K562 (cell line): Measurements from ENCODE around the gene ZNF48. TPM values are rescaled to one million over a fixed set of nuclear protein-coding genes. Genes with fewer than 3 reads are reported as not detected.

ENCODE experiments used
- CHD1 ChIP-seq: fragments of 200-600 bp; sonication (generic); IDR thresholded peaks from one replicate; pipeline ENCODE4 v1.6.1; 2012; ENCODE audit warnings: mild to moderate bottlenecking, moderate library complexity, low read length, inconsistent platforms
- GATAD2A ChIP-seq: fragments of 450-650 bp; IDR thresholded peaks from 2 replicates; pipeline ENCODE4 v1.6.1; 2017
- HDAC6 ChIP-seq: IDR thresholded peaks from 2 replicates; pipeline ENCODE4 v1.6.1; 2012; ENCODE audit warnings: low read depth, mild to moderate bottlenecking, control low read depth, inconsistent platforms, low read length, moderate library complexity
- NFIC ChIP-seq: fragments of 450-650 bp; IDR thresholded peaks from 2 replicates; pipeline ENCODE4 v1.6.1; 2017; ENCODE audit warnings: mild to moderate bottlenecking, inconsistent platforms
- RCOR1 ChIP-seq, 2 experiments: IDR thresholded peaks; 2 replicates each; pipeline ENCODE4 v1.6.1; 2012; ENCODE audit warnings: low read depth in 2 of 2, low read length in 2 of 2, borderline replicate concordance in 1 of 2, improper control_type of control experiment in 1 of 2
- RFX5 ChIP-seq: IDR thresholded peaks from 2 replicates; pipeline ENCODE4 v1.6.1; 2011; ENCODE audit warnings: low read depth, mild to moderate bottlenecking, improper control_type of control experiment, low read length
- TAF9B ChIP-seq: fragments of 450-650 bp; IDR thresholded peaks from 2 replicates; pipeline ENCODE4 v1.6.1; 2018; ENCODE audit warnings: mild to moderate bottlenecking; ENCODE audit not compliant: partially characterized antibody
- ZEB2 ChIP-seq: fragments of 450-650 bp; IDR thresholded peaks from 2 replicates; pipeline ENCODE4 v1.6.1; 2016
- ZKSCAN8 ChIP-seq: fragments of 200-800 bp; sonication (Bioruptor generic); IDR thresholded peaks from 2 replicates; pipeline ENCODE4 v1.6.1; 2016; ENCODE audit warnings: missing genetic modification characterization, missing compliant biosample characterization
- ZNF12 ChIP-seq: sonication (generic); formaldehyde crosslinking; IDR thresholded peaks from 2 replicates; pipeline ENCODE4 v1.4.0; 2020; ENCODE audit warnings: mild to moderate bottlenecking, missing genetic modification reagents
- ZNF124 ChIP-seq: sonication (generic); formaldehyde crosslinking; IDR thresholded peaks from 2 replicates; pipeline ENCODE4 v1.8.1; 2022; ENCODE audit warnings: missing genetic modification reagents
- ZNF695 ChIP-seq: fragments of 450-650 bp; formaldehyde crosslinking; IDR thresholded peaks from 2 replicates; pipeline ENCODE4 v1.4.0; 2020; ENCODE audit warnings: mild to moderate bottlenecking, moderate library complexity
- polyA plus RNA-seq, 8 experiments: library from polyadenylated mRNA; depleted of rRNA in 4 of 8; stranded (reverse) in 5 of 8; unstranded in 3 of 8; fragments of >200 nt; fragmentation: Nextera tagmentation in 2 of 8; fragmentation: Illumina TruSeq in 1 of 8; extraction: Ambion mirVana in 2 of 8; extraction: Trizol in 1 of 8; gene quantifications; 2 replicates each; pipeline versions ENCODE4 v1.2.1 to v1.2.3, GENCODE V29; 2011 to 2014; ENCODE audit warnings: inconsistent platforms in 1 of 8, missing spikeins in 1 of 8
- total RNA-seq, 7 experiments: library from RNA; depleted of rRNA in 6 of 7; stranded (reverse); fragments of >200 nt in 6 of 7; fragmentation: Illumina TruSeq in 2 of 7; extraction: Trizol in 2 of 7; gene quantifications; 2 replicates each; pipeline versions ENCODE4 v1.2.1 to v1.2.3, GENCODE V29; 2011 to 2021; ENCODE audit warnings: low replicate concordance in 1 of 7
- TF ChIP-seq, protein P1 (sequence below): fragments of 150-350 bp; conservative IDR thresholded peaks from 2 replicates; pipeline ENCODE4 v1.6.1; 2014; ENCODE audit warnings: low read length
- TF ChIP-seq, protein P2 (sequence below): fragments of 250-450 bp; sonication (Bioruptor Pico); IDR thresholded peaks from 2 replicates; pipeline ENCODE4 v1.8.0; 2022; ENCODE audit warnings: inconsistent platforms
- TF ChIP-seq, protein P3 (sequence below): fragments of 250-450 bp; sonication (Bioruptor Pico); IDR thresholded peaks from 2 replicates; pipeline ENCODE4 v1.8.0; 2022; ENCODE audit warnings: inconsistent platforms, mild to moderate bottlenecking, moderate library complexity, borderline replicate concordance
- TF ChIP-seq, protein P4 (sequence below): fragments of 450-650 bp; IDR thresholded peaks from 2 replicates; pipeline ENCODE4 v1.6.1; 2017; ENCODE audit warnings: antibody characterized with exemption, mild to moderate bottlenecking

ZNF48 gene
- total and polyA plus RNA-seq, 9 of the 15 experiments (the other 6 are each of a cell fraction or from before 2014, with no cell fraction given): 0.38 to 11.6 (median 4.7) TPM

DNA sequence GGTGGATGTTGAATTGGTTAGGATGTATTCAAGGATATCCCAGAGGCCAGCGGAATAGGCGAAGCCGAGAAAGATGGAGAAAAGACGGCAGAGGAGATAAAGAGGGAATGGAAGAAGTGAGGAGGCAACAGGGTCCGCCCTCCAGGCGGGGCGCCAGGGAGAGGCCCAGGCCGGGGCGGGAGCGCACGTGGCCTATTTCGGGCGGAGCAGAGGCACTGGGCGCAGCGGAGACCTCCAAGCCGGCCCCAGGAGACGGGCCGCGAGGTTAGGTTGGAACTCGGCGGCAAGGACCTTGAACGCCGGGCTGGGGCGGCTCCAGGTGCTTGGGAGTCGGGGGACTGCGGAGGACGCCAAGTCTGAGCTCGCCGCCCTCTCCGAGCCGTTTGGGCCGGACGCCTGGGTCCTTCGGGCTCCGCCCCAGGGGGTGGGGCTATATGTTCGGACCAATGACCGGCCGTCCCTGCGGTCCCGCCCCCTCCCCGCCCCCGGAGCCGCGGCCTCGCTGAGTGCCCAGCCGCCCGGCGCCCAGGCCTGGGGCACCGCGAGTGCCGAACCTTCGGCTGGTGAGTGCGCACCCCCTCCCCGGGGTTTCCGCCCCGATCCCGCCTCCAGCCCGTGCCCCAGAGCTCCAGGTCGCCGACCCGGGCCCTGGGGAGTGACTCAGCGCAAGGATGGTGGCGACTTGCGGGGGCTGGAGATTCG lies 12.0 kb downstream of the ZNF48 start, which contains the start of gene ZNF771 (continued):
- TF ChIP-seq RFX5: no peak
- TF ChIP-seq GATAD2A: no peak
- TF ChIP-seq ZKSCAN8: no peak
- TF ChIP-seq ZEB2: peak; percentile 53; the same call in 1 of the 2 replicates
- peak; percentile 69 for TF ChIP-seq TAF9B
- TF ChIP-seq CHD1: no peak
- TF ChIP-seq, protein P1, sequence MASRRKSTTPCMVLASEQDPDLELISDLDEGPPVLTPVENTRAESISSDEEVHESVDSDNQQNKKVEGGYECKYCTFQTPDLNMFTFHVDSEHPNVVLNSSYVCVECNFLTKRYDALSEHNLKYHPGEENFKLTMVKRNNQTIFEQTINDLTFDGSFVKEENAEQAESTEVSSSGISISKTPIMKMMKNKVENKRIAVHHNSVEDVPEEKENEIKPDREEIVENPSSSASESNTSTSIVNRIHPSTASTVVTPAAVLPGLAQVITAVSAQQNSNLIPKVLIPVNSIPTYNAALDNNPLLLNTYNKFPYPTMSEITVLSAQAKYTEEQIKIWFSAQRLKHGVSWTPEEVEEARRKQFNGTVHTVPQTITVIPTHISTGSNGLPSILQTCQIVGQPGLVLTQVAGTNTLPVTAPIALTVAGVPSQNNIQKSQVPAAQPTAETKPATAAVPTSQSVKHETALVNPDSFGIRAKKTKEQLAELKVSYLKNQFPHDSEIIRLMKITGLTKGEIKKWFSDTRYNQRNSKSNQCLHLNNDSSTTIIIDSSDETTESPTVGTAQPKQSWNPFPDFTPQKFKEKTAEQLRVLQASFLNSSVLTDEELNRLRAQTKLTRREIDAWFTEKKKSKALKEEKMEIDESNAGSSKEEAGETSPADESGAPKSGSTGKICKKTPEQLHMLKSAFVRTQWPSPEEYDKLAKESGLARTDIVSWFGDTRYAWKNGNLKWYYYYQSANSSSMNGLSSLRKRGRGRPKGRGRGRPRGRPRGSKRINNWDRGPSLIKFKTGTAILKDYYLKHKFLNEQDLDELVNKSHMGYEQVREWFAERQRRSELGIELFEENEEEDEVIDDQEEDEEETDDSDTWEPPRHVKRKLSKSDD: no peak
- TF ChIP-seq, protein P2, sequence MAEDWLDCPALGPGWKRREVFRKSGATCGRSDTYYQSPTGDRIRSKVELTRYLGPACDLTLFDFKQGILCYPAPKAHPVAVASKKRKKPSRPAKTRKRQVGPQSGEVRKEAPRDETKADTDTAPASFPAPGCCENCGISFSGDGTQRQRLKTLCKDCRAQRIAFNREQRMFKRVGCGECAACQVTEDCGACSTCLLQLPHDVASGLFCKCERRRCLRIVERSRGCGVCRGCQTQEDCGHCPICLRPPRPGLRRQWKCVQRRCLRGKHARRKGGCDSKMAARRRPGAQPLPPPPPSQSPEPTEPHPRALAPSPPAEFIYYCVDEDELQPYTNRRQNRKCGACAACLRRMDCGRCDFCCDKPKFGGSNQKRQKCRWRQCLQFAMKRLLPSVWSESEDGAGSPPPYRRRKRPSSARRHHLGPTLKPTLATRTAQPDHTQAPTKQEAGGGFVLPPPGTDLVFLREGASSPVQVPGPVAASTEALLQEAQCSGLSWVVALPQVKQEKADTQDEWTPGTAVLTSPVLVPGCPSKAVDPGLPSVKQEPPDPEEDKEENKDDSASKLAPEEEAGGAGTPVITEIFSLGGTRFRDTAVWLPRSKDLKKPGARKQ (CRISPR knock-in tag): peak; percentile 86; the same call in 1 of the 2 replicates
- peak; percentile 82 for TF ChIP-seq NFIC
- TF ChIP-seq, protein P3, sequence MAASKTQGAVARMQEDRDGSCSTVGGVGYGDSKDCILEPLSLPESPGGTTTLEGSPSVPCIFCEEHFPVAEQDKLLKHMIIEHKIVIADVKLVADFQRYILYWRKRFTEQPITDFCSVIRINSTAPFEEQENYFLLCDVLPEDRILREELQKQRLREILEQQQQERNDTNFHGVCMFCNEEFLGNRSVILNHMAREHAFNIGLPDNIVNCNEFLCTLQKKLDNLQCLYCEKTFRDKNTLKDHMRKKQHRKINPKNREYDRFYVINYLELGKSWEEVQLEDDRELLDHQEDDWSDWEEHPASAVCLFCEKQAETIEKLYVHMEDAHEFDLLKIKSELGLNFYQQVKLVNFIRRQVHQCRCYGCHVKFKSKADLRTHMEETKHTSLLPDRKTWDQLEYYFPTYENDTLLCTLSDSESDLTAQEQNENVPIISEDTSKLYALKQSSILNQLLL (CRISPR knock-in tag): no peak
- TF ChIP-seq, protein P4, sequence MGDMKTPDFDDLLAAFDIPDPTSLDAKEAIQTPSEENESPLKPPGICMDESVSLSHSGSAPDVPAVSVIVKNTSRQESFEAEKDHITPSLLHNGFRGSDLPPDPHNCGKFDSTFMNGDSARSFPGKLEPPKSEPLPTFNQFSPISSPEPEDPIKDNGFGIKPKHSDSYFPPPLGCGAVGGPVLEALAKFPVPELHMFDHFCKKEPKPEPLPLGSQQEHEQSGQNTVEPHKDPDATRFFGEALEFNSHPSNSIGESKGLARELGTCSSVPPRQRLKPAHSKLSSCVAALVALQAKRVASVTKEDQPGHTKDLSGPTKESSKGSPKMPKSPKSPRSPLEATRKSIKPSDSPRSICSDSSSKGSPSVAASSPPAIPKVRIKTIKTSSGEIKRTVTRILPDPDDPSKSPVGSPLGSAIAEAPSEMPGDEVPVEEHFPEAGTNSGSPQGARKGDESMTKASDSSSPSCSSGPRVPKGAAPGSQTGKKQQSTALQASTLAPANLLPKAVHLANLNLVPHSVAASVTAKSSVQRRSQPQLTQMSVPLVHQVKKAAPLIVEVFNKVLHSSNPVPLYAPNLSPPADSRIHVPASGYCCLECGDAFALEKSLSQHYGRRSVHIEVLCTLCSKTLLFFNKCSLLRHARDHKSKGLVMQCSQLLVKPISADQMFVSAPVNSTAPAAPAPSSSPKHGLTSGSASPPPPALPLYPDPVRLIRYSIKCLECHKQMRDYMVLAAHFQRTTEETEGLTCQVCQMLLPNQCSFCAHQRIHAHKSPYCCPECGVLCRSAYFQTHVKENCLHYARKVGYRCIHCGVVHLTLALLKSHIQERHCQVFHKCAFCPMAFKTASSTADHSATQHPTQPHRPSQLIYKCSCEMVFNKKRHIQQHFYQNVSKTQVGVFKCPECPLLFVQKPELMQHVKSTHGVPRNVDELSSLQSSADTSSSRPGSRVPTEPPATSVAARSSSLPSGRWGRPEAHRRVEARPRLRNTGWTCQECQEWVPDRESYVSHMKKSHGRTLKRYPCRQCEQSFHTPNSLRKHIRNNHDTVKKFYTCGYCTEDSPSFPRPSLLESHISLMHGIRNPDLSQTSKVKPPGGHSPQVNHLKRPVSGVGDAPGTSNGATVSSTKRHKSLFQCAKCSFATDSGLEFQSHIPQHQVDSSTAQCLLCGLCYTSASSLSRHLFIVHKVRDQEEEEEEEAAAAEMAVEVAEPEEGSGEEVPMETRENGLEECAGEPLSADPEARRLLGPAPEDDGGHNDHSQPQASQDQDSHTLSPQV: 0 out of 2 replicates have a peak, but pooled peaks have one; percentile 27
- peak; percentile 66; the same call in 1 of the 2 replicates for TF ChIP-seq ZNF12 (CRISPR knock-in tag)
- TF ChIP-seq RCOR1 (IDR thresholded peaks at IDR 0.05; ENCODE audit: borderline replicate concordance in 1 of 2, low read depth in 2 of 2, low read length in 2 of 2): peak in 1 of 2 experiments; percentile 65; a peak in 1 of 4 replicates
- no peak for TF ChIP-seq HDAC6
- no peak for TF ChIP-seq ZNF695 (CRISPR knock-in tag)
- TF ChIP-seq ZNF124 (CRISPR knock-in tag): no peak
